Measurements from ENCODE around the gene ART3.

ART3 gene

GRCh38 chr4:76153356-76153755, 78.8 kb downstream of the ART3 start:
- DNase-seq = no peak

GRCh38 chr4:76155979-76156378, 81.5 kb downstream of the ART3 start:
- DNase-seq = no peak

GRCh38 chr4:76156635-76157034, 82.1 kb downstream of the ART3 start:
- no peak for DNase-seq

GRCh38 chr4:76160355-76160754, 85.8 kb downstream of the ART3 start:
- no peak for DNase-seq

Data from 8988T (cell line).